PC-9 (cell line): ENCODE results near the gene C1orf21. TPM values are rescaled to one million over a fixed set of nuclear protein-coding genes. Genes with fewer than 3 reads are reported as not detected.

Experiments used
- BruUV-seq: library from RNA; stranded (reverse); fragments of 400-500 nt; replicated peaks from 2 replicates; lab custom pipeline; 2021; lab: Mats Ljungman, UMichigan
- CTCF ChIA-PET: fragments of 300-600 bp; sonication (Branson Sonifier 250); formaldehyde crosslinking; loops from one replicate; lab custom pipeline; 2022; ENCODE audit warnings: antibody characterized with exemption; lab: Charles Lee
- POLR2A ChIA-PET: fragments of 300-600 bp; sonication (Branson Sonifier 250); formaldehyde crosslinking; loops from one replicate; lab custom pipeline; 2022; ENCODE audit warnings: antibody characterized with exemption; ENCODE audit not compliant: unreplicated experiment; lab: Charles Lee
- DNase-seq, 2 experiments: peaks; one replicate each; pipeline versions ENCODE4 v3.0.0 to v3.0.0-alpha.2; 2015 to 2022; ENCODE audit warnings: mixed read lengths in 1 of 2
- H2AFZ ChIP-seq: fragments of 200-600 bp; sonication (generic); 2 replicates; pipeline ENCODE4 v1.8.1; 2017; ENCODE audit warnings: antibody characterized with exemption
- H3F3A ChIP-seq: fragments of 200-600 bp; sonication (generic); 2 replicates; pipeline ENCODE4 v1.8.1; 2017; ENCODE audit warnings: antibody characterized with exemption, mild to moderate bottlenecking, low read depth; ENCODE audit not compliant: insufficient read depth
- H3K27ac ChIP-seq: fragments of 200-600 bp; sonication (generic); 2 replicates; pipeline ENCODE4 v1.6.1; 2016; ENCODE audit warnings: mixed run types
- H3K27me3 ChIP-seq: fragments of 200-600 bp; sonication (generic); 2 replicates; pipeline ENCODE4 v1.6.1; 2016; ENCODE audit warnings: low read depth, mixed run types; ENCODE audit not compliant: insufficient read depth
- H3K36me3 ChIP-seq: fragments of 200-600 bp; sonication (generic); 2 replicates; pipeline ENCODE4 v1.6.1; 2016; ENCODE audit warnings: low read depth, mixed run types
- H3K4me1 ChIP-seq: fragments of 200-600 bp; sonication (generic); replicated peaks from 2 replicates; pipeline ENCODE4 v1.6.1; 2016; ENCODE audit warnings: mixed run types; ENCODE audit not compliant: insufficient read depth
- H3K4me2 ChIP-seq: fragments of 200-600 bp; sonication (generic); 2 replicates; pipeline ENCODE4 v1.6.1; 2017; ENCODE audit warnings: mixed run types
- H3K4me3 ChIP-seq: fragments of 200-600 bp; sonication (generic); 2 replicates; pipeline ENCODE4 v1.6.1; 2016; ENCODE audit warnings: mixed run types
- H3K79me2 ChIP-seq: fragments of 200-600 bp; sonication (generic); 2 replicates; pipeline ENCODE4 v1.6.1; 2017; ENCODE audit warnings: low read depth, mixed run types
- H3K9me2 ChIP-seq: fragments of 200-600 bp; sonication (generic); 2 replicates; pipeline ENCODE4 v1.8.1; 2017; ENCODE audit warnings: mild to moderate bottlenecking; ENCODE audit not compliant: insufficient read depth
- H3K9me3 ChIP-seq: fragments of 200-600 bp; sonication (generic); 2 replicates; pipeline ENCODE4 v1.8.1; 2016; ENCODE audit warnings: low read depth; ENCODE audit not compliant: insufficient read depth
- H4K20me1 ChIP-seq: fragments of 200-600 bp; sonication (generic); 2 replicates; pipeline ENCODE4 v1.8.1; 2017; ENCODE audit not compliant: insufficient read depth
- EZH2 ChIP-seq: fragments of 200-600 bp; sonication (generic); IDR thresholded peaks from 2 replicates; pipeline ENCODE4 v1.8.0; 2017; ENCODE audit warnings: antibody characterized with exemption, low read depth
- intact Hi-C: fragments of 100-400 bp; cut with micrococcal nuclease; formaldehyde crosslinking; loops from one replicate; pipeline ENCODE4 v1.10.0; 2022; ENCODE audit not compliant: unreplicated experiment
- total RNA-seq: library from RNA; stranded (reverse); gene quantifications from 2 replicates; pipeline ENCODE4 v1.2.3, GENCODE V29; 2021
- TF ChIP-seq, protein P1 (sequence below): fragments of 200-600 bp; sonication (generic); conservative IDR thresholded peaks from 2 replicates; pipeline ENCODE4 v1.6.1; 2017; ENCODE audit warnings: mixed run types, antibody characterized with exemption, mild to moderate bottlenecking, moderate library complexity

The C1orf21 gene
- total RNA-seq, 1 experiment from 2014 or later: 13.8 TPM

DNA sequence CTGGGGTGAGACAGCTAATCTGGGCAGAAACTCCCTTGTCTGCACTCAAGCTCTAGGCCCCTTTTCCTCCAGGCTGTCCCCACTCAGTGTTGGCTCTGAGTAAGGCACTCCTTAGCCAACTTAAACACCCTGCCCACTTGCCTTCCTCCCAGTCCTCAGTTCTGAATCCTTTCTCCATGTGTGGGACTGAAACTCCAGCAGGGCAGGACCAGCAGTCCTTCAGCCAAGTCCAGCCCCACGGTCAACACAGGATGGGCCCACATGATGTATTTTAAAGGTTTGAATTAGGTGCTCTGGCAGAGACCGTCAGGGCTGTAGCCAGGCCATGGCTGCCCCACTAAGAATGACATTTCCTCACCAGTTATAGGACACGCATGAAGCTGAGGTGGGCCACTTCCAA is 260.0 kb downstream of the C1orf21 start:
- TF ChIP-seq, protein P1, sequence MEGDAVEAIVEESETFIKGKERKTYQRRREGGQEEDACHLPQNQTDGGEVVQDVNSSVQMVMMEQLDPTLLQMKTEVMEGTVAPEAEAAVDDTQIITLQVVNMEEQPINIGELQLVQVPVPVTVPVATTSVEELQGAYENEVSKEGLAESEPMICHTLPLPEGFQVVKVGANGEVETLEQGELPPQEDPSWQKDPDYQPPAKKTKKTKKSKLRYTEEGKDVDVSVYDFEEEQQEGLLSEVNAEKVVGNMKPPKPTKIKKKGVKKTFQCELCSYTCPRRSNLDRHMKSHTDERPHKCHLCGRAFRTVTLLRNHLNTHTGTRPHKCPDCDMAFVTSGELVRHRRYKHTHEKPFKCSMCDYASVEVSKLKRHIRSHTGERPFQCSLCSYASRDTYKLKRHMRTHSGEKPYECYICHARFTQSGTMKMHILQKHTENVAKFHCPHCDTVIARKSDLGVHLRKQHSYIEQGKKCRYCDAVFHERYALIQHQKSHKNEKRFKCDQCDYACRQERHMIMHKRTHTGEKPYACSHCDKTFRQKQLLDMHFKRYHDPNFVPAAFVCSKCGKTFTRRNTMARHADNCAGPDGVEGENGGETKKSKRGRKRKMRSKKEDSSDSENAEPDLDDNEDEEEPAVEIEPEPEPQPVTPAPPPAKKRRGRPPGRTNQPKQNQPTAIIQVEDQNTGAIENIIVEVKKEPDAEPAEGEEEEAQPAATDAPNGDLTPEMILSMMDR: no peak
- no peak for TF ChIP-seq EZH2
- no peaks in the 10 kb centered on the region for H3F3A ChIP-seq
- BruUV-seq: no TSS peak
- ChIA-PET CTCF (no interaction called here), POLR2A (no interaction called here)
- H3K36me3 ChIP-seq: no peaks in the 10 kb centered on the region
- intact Hi-C loops: no loop called here
- no peaks in the 10 kb centered on the region for H3K27me3 ChIP-seq
- H3K4me2 ChIP-seq: no peak overlapping the region
- H2AFZ ChIP-seq: no peak overlapping the region
- no peaks in the 10 kb centered on the region for H4K20me1 ChIP-seq
- H3K27ac ChIP-seq: no peak overlapping the region
- no peaks in the 10 kb centered on the region for H3K4me1 ChIP-seq
- DNase-seq: no peak
- H3K4me3 ChIP-seq: no peak overlapping the region
- H3K9me3 ChIP-seq: no peaks in the 10 kb centered on the region
- no peaks in the 10 kb centered on the region for H3K79me2 ChIP-seq
- H3K9me2 ChIP-seq: no peaks in the 10 kb centered on the region

DNA sequence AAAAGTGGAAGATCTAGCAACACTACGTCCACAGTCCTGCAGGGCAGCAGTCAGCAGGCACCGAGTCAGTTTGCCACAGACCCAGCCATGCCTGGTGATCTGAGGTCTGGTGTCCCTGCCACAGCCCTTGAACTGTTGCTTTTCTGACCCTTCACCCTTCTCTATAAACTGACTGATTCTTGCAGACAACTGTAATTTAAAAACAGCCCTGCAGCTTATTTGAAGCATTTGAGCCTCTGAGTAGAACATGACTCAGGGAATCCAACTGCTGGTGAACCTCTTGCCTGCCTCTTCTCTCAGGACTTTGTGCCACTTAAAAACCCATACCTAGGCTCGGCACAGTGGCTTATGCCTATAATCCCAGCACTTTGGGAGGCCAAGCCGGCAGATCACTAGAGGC is 260.6 kb downstream of the C1orf21 start:
- Histone ChIP-seq H4K20me1 (no peaks in the 10 kb centered on the region), H3K79me2 (no peaks in the 10 kb centered on the region), H3K27ac (no peak overlapping the region), H3K27me3 (no peaks in the 10 kb centered on the region), H3F3A (no peaks in the 10 kb centered on the region), H3K4me3 (no peak overlapping the region), H3K4me2 (no peak overlapping the region), H3K4me1 (no peaks in the 10 kb centered on the region), H3K9me2 (no peaks in the 10 kb centered on the region), H2AFZ (no peak overlapping the region), H3K9me3 (no peaks in the 10 kb centered on the region), H3K36me3 (no peaks in the 10 kb centered on the region)
- TF ChIP-seq, protein P1: no peak
- no peak for TF ChIP-seq EZH2
- DNase-seq: no peak
- POLR2A ChIA-PET: no interaction called here
- CTCF ChIA-PET: no interaction called here
- intact Hi-C loops: no loop called here
- BruUV-seq: no TSS peak

DNA sequence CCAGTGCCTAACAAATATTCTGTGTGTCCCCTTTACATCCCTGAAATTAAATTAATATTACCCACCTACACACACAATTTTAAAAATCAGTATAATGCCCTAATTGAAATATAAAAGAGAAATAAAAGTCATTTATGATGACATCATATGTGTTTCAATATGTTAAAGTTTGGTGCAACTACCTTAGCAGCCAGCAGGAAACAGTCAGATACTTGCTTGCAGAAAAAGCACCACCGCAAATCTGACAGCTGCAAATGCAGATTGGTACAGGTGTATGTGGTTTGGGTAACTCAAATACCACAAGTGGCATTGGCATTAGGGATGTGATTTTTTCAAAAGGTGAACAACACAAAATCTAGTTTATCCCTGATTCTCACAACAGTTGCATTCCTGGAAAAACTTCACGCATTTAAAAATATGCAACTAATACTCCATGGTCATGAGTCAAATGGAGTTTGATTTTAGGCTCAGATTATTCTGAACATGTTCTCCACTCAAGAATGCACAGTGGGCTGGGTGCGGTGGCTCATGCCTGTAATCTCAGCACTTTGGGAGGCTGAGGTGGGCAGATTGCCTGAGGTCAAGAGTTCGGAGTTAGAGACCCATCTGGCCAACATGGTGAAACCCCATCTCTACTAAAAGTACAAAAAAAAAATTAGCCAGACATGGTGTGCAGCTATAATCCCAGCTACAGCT is 261.5 kb downstream of the C1orf21 start:
- Histone ChIP-seq H3K27ac (no peak overlapping the region), H3K27me3 (no peaks in the 10 kb centered on the region), H4K20me1 (no peaks in the 10 kb centered on the region), H3K9me2 (no peaks in the 10 kb centered on the region), H3F3A (no peaks in the 10 kb centered on the region), H3K4me2 (no peak overlapping the region), H3K36me3 (no peaks in the 10 kb centered on the region), H3K79me2 (no peaks in the 10 kb centered on the region), H2AFZ (no peak overlapping the region), H3K9me3 (no peaks in the 10 kb centered on the region), H3K4me3 (no peak overlapping the region), H3K4me1 (no peaks in the 10 kb centered on the region)
- intact Hi-C loops: no loop called here
- no peak for DNase-seq
- CTCF ChIA-PET: no interaction called here
- no TSS peak for BruUV-seq
- POLR2A ChIA-PET: no interaction called here
- TF ChIP-seq EZH2: no peak
- TF ChIP-seq, protein P1: no peak
